ENCODE measurements around the gene GLUD2. TPM values are rescaled to one million over a fixed set of nuclear protein-coding genes. Genes with fewer than 3 reads are reported as not detected.

GLUD2 gene
- total and polyA plus RNA-seq, 4 donors = 2.8 to 24.3 (median 8.5) TPM

DNA sequence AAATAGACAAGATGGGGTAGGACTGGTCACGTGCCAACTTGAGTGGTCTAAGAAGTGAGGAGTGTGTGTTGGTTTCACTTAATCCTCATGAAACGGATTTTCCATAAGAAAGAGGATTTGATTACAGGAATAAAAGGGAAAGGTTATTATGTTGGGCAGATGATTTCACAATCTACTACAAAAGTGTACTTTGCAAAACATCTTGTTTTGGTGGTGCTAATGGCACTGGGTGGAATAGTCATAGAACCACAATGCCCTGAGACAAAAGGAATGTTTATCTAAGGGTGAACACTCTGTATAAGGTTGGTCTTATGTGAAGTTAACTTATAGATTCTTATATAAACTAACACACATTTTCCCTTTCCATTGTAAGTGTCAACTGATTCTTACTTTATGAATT lies 45.6 kb downstream of the GLUD2 start:
- Histone ChIP-seq H3K9ac (ENCODE audit: low read depth in 1 of 2, low read length in 2 of 2) (no peak overlapping the region), H3K36me3 (ENCODE audit: control insufficient read depth in 4 of 4, insufficient read depth in 3 of 4, low read depth in 1 of 4, low read length in 3 of 4) (no peaks in the 10 kb centered on the region), H3K4me3 (ENCODE audit: low read depth in 1 of 3, low read length in 3 of 3) (no peak overlapping the region), H3K27me3 (ENCODE audit: control insufficient read depth in 4 of 4, insufficient read depth in 4 of 4, low read length in 3 of 4) (no peaks in the 10 kb centered on the region), H3K27ac (ENCODE audit: low read depth in 1 of 2, low read length in 2 of 2) (no peak overlapping the region), H3K4me1 (ENCODE audit: control insufficient read depth in 4 of 4, insufficient read depth in 4 of 4, low read length in 3 of 4) (no peaks in the 10 kb centered on the region), H3K9me3 (ENCODE audit: control insufficient read depth in 4 of 4, low read length in 3 of 4) (no peaks in the 10 kb centered on the region)
- 85% methylated on average over 2 of the region's 2 CpGs for WGBS
- TF ChIP-seq FOXA1 (IDR thresholded peaks at IDR 0.05) = no peak
- no peak for TF ChIP-seq RAD21 (IDR thresholded peaks at IDR 0.05)
- TF ChIP-seq JUND (IDR thresholded peaks at IDR 0.05) = no peak
- no peak for DNase-seq (ENCODE audit: low spot score)

Other genes with a start within 250 kb of the GLUD2 start
- not detected for gene CT47B1, start 171.7 kb upstream of the GLUD2 start, total RNA-seq
- not detected for gene CT47B1, start 171.7 kb upstream of the GLUD2 start, polyA plus RNA-seq
- gene CT47A11, start 110.5 kb upstream of the GLUD2 start, total RNA-seq = not detected
- gene CT47A11, start 110.5 kb upstream of the GLUD2 start, polyA plus RNA-seq = not detected
- not detected for gene CT47A10, start 105.6 kb upstream of the GLUD2 start, total RNA-seq
- not detected for gene CT47A10, start 105.6 kb upstream of the GLUD2 start, polyA plus RNA-seq
- gene CT47A9, start 100.7 kb upstream of the GLUD2 start, total RNA-seq = not detected
- gene CT47A9, start 100.7 kb upstream of the GLUD2 start, polyA plus RNA-seq = not detected
- not detected for gene CT47A8, start 95.9 kb upstream of the GLUD2 start, total RNA-seq
- gene CT47A8, start 95.9 kb upstream of the GLUD2 start, polyA plus RNA-seq = not detected
- not detected for gene CT47A7, start 91.0 kb upstream of the GLUD2 start, total RNA-seq
- not detected for gene CT47A7, start 91.0 kb upstream of the GLUD2 start, polyA plus RNA-seq
- not detected for gene CT47A6, start 86.1 kb upstream of the GLUD2 start, total RNA-seq
- not detected for gene CT47A6, start 86.1 kb upstream of the GLUD2 start, polyA plus RNA-seq
- not detected for gene CT47A5, start 81.3 kb upstream of the GLUD2 start, total RNA-seq
- not detected for gene CT47A5, start 81.3 kb upstream of the GLUD2 start, polyA plus RNA-seq
- not detected for gene CT47A4, start 76.4 kb upstream of the GLUD2 start, total RNA-seq
- gene CT47A4, start 76.4 kb upstream of the GLUD2 start, polyA plus RNA-seq = not detected
- gene CT47A3, start 71.5 kb upstream of the GLUD2 start, total RNA-seq = not detected
- gene CT47A3, start 71.5 kb upstream of the GLUD2 start, polyA plus RNA-seq = not detected
- gene CT47A2, start 66.7 kb upstream of the GLUD2 start, total RNA-seq = not detected
- not detected for gene CT47A2, start 66.7 kb upstream of the GLUD2 start, polyA plus RNA-seq
- gene CT47A1, start 61.9 kb upstream of the GLUD2 start, total RNA-seq = not detected
- not detected for gene CT47A1, start 61.9 kb upstream of the GLUD2 start, polyA plus RNA-seq